ENCODE measurements around the gene AOC2.
"Not testable (repeated sequence)": the region's sequence is repeated elsewhere in the genome, so short reads cannot be mapped to it uniquely, and the experiment has no call there.

Gene AOC2

GRCh38 chr17:42881706-42882105 lies 37.3 kb downstream of the AOC2 start:
- DNase-seq (ENCODE audit: low read depth) = not testable (repeated sequence)

DNA sequence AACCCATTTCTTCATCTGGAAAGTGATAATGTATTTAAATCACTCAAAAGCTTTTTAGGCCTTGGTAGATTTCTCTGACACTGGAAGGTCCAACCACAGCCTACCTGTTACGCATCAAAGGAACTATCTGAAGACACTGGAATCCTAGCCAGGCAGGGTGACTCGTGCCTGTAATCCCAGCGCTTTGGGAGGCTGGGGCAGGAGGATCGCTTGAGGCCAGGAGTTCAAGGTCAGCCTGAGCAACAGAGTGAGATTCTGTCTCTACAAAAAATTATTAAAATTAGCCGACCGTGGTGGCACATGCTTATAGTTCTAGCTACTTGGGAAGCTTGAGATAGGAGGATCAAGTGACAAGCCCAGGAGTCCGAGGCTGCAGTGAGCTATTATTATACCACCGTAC lies 37.8 kb downstream of the AOC2 start:
- no peak for DNase-seq (ENCODE audit: low read depth)

DNA sequence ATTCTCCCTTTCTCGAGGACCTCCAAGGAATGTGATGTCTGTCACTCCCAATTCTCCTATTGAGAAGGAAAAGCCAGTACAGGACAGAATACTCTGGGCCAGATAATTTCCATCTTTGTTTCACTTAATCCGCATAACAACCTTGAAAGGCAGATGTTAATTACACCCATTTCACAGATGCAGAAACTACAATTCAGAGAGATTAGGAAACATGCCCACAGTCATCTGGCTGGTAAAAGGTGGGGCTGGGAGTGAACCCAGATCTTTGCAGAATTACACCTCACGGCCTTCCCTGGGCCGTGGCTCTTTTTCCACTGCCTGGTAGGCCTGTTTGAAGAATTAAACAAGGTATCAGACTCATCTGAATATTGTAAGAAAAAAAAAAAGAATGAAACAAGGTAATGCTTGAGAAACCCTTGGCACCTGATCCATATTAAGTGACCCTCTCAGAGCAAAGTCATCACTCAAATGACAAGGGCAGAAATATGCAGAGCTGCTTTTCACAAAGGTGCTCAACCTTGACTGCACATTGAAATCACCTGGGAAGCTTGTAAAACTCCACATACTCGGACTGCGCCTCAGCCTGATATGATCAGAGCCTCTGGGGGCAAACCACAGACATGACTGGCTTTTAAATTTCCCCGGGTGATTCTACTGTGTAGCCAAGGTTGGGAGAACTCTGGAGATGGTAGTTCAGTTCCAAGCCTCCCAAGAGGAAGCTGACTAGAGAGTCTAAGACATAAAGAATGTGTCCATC lies 39.6 kb downstream of the AOC2 start:
- DNase-seq (ENCODE audit: low read depth) = no peak

GRCh38 chr17:42885806-42886205 lies 41.4 kb downstream of the AOC2 start:
- not testable (repeated sequence) for DNase-seq (ENCODE audit: low read depth)

DNA sequence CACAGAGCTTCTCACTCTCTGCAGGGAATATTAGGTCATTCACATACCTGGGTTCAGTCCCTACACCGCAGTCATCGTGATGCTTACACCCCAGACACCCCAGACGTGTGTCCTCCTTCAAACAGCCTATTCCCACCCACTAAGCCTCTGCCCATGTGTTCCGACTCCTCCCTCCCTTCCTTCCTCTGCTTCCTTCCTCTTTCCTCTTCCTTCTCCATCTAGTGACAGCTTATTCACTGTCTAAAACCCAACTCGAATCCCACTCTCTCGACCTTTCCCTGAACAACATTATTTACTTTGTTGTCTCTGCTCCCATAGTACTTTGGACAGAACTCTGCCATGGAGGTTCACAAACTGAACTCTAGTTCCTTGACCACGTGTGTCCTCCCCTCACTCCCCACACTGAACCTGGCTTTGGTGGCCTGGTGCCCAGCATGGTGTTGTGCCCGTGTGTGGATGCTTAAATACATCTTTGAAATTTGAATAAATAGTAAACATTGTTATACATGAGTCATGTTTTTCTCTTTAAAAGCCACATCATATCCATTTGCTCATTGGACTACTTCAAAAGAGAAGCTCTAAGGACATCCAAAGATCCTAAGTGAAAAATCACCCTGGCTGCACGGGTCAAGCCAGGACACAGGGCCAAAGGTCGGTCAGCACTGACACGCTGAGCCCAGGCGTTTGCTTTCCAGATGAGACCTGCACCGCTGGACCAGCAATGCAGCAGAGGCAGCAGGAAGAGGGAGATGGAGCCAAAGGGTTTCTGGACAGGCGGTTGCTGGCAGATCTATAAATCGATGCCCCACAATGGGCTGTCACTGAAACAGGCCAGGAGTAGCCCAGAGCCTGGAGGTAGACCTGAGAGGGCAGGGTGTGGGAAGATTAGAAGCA lies 42.1 kb downstream of the AOC2 start:
- DNase-seq (ENCODE audit: low read depth) = no peak

DNA sequence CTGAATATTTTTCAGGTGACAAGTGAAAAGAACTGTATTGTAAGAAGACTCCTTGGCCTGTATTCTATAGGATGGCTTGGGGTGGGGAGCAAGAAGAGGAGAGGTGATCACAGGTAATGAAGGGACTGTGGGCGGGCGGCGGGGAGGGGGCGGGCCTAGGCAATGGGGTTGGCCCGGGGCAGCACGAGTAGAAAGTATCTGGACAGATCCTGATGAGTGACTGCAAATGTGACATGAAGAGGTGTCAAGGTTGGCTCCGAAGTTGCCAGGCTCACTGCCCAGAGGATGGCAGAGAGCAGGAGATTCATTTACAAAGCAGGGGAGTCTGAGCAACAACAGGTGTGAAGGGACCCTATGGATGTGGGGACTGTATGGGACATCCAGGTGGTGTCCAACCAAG lies 45.4 kb downstream of the AOC2 start:
- no peak for DNase-seq (ENCODE audit: low read depth)

DNA sequence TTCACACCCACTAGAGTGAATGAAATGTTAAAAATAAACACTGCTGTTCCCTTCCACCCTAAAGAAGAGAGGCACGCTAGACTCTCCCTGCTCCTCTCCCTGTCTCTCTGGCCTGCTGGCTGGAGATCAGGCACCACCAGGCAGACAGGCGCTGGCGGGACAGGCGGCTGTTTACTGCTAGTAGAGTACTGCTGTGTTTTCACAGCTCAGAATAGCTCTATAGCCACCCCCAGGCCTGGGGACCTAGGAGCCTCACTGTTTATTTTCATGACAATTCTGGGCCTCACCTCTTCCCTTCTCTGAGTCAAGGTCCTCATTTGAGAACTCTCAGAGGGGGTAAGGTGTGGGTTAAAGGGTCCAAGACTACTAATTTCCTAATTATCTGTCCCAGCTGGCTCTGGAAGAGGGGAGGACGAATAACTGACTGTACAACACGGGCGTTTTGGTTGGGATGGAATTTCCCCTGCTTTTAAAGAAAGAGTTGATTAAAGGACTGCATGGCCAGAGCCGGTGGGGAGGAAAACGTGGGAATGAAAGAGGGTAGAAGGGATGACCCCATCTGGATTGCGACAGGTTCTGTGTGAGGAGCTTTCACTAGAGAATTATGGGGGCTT lies 47.3 kb downstream of the AOC2 start:
- DNase-seq (ENCODE audit: low read depth) = no peak

GRCh38 chr17:42893359-42893758 lies 49.0 kb downstream of the AOC2 start:
- no peak for DNase-seq (ENCODE audit: low read depth)

DNA sequence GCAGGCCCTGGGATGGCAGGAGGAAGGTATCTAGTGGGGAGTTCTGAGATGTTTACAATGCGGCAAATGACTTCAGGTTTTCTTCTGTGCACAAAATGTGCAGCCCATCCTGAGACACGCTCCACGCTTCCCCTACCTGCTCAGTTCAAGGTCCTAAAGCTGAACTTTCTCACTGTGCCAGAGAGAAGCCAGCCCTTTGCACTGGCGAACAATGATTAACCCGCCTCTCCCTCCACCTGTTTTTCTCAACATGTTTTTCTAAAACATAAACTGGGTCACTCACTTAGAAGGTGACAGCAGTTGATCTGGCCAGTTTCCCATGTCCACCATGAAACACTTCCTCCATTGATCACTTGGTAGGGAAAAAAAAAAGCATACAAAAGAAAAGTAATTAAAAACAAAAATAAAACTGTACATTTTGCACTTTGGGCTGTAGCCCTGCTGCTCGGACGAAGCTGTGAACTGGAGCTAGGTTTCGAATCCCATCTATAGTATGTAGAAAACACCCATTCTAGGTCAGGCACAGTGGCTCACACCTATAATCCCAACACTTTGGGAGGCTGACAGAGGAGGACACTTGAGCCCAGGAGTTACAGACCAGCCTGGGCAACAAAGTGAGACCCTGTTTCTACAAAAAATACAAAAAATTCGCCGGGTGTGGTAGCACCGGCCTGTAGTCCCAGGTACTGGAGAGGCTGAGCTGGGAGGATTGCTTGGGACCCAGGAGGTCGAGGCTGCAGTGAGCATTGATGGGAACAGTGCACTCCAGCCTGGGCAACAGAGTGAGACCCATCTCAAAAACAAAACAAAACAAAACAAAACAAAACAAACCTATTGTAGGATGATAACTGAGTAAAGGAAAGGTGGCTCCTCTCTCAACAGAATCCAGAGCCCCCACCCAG lies 50.2 kb downstream of the AOC2 start:
- no peak for DNase-seq (ENCODE audit: low read depth)

DNA sequence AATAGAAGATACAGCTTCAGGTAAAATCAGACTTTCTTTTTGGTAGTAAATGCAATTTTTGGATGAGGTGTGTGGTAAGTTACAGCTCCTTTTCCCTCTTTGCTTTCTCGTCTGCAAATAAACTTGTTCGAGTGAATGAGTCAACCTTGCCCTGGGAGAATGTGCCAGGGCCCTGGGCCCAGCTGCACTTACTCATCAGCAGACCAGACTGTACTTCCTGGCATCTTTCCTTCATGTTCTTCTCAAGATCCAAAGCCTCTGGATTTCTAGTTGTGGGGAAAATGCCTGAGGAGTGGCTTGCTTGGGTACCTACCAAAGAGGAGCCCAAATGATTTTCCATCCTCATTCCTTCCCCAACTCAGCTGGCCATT lies 50.8 kb downstream of the AOC2 start:
- DNase-seq (ENCODE audit: low read depth) = peak; percentile 81

DNA sequence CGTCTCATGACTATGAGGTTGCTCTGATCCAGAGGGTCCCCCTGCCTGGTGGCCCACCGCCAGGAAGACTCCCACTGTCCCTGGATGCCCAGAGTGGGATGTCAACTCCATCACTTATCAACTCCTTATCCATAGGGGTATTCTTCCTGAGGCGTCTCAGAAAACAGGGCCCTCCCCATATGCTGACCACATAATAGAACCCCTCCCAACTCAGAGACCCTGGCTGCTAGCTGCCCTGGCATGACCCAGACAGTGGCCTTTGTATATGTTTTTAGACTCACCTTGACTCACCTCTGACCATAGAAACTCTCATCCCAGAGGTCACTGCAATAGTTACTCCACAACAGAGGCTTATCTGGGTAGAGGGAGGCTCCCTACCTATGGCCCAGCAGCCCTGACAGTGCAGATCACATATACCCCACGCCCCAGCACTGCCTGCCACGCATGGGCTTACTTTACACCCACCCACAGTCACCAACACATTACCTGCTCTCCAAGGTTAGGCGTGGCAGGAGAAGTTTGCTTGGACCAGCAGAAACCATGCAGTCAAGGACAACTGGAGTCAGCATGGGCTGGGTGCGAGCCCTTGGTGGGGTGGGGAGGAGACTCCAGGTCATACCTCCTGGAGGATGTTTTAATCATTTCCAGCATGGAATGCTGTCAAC lies 53.9 kb downstream of the AOC2 start:
- DNase-seq (ENCODE audit: low read depth) = no peak

DNA sequence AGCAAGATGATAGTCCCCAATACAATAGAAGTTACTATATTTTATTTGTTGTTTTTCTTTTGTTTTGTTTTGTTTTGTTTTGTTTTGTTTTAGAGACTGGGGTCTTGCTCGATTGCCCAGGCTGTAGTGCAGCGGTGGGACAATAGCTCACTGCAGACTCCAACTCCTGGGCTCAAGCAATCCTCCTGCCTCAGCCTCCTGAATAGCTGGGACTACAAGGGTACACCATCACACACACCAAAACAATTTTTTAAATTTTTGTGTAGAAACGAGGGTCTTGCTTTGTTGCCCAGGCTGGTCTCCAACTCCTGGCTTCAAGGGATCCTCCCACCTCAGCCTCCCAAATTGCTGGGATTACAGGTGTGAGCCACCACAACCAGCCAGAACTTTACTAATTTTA lies 55.6 kb downstream of the AOC2 start:
- DNase-seq (ENCODE audit: low read depth) = not testable (repeated sequence)
